H1 (cell line): ENCODE results near the gene ECEL1. TPM values are rescaled to one million over a fixed set of nuclear protein-coding genes. Genes with fewer than 3 reads are reported as not detected.

Experiments
- HDAC2 ChIP-seq, 2 experiments: fragments of 300-600 bp in 1 of 2; sonication (generic) in 1 of 2; IDR thresholded peaks; 2 replicates each; pipeline ENCODE4 v1.6.1; 2011 to 2012; ENCODE audit warnings: low read depth in 2 of 2, low read length in 2 of 2, mild to moderate bottlenecking in 2 of 2, moderate library complexity in 2 of 2, borderline replicate concordance in 1 of 2, inconsistent platforms in 1 of 2
- HDAC6 ChIP-seq: IDR thresholded peaks from one replicate; pipeline ENCODE4 v1.7.1; 2012; ENCODE audit warnings: low read depth, mild to moderate bottlenecking, inconsistent platforms, low read length, moderate library complexity
- TAF1 ChIP-seq: IDR thresholded peaks from 2 replicates; pipeline ENCODE4 v1.6.1; 2011; ENCODE audit warnings: mild to moderate bottlenecking, low read depth, low read length
- polyA plus RNA-seq, 7 experiments: library from polyadenylated mRNA; depleted of rRNA in 3 of 7; stranded (reverse) in 5 of 7; unstranded in 2 of 7; fragments of >200 nt in 5 of 7; fragments of 200-250 nt in 2 of 7; gene quantifications; 1 replicate in 5 of 7; 2 replicates in 1 of 7; 4 replicates in 1 of 7; pipeline versions ENCODE4 v1.2.1 to v1.2.3, GENCODE V29; 2011 to 2013; ENCODE audit warnings: missing spikeins in 2 of 7, mixed read lengths in 2 of 7
- total RNA-seq: library from RNA; stranded (reverse); fragmentation: NEBNext Ultra II Directional; extraction: Animal tissue kit (Norgen Biotek cat#: 25700); gene quantifications from 2 replicates; pipeline ENCODE4 v1.2.1, GENCODE V29; 2021
- TF ChIP-seq, protein P1 (sequence below): IDR thresholded peaks from 2 replicates; pipeline ENCODE4 v1.6.1; 2011; ENCODE audit warnings: low read depth, mild to moderate bottlenecking, low read length; ENCODE audit not compliant: insufficient read depth
- TF ChIP-seq, protein P2 (sequence below): IDR thresholded peaks from 2 replicates; pipeline ENCODE4 v1.6.1; 2012; ENCODE audit warnings: low read length, inconsistent platforms

The ECEL1 gene
- total and polyA plus RNA-seq, 2 of the 8 experiments (the other 6 are each of a cell fraction or from before 2014, with no cell fraction given) = 7.7 to 20.2 TPM

DNA sequence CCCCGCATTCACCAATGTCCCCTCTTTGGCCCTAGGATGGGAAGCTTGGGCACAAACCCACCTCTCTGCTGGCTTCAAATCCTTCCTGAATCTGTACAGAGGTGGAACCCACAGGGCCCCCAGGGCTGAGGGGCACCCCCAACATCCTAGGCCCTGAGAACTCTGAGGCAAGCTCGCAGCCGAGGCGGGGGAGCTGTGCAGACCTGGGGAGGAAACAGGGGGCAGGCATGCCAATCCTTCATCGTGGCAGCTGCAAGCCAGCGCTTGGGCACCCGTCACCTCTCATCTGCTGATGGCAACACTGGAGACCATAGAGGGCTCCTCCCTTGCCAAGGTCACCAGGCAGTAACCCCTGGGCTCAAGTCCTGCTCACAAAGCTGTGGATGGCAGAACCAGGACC, 10.8 kb downstream of the ECEL1 start (continued):
- TF ChIP-seq, protein P1, sequence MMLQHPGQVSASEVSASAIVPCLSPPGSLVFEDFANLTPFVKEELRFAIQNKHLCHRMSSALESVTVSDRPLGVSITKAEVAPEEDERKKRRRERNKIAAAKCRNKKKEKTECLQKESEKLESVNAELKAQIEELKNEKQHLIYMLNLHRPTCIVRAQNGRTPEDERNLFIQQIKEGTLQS = no peak
- TF ChIP-seq HDAC2 (IDR thresholded peaks at IDR 0.05; ENCODE audit: borderline replicate concordance in 1 of 2, low read depth in 2 of 2, low read length in 2 of 2) (no peak), HDAC6 (no peak), TAF1 (no peak)
- TF ChIP-seq, protein P2, sequence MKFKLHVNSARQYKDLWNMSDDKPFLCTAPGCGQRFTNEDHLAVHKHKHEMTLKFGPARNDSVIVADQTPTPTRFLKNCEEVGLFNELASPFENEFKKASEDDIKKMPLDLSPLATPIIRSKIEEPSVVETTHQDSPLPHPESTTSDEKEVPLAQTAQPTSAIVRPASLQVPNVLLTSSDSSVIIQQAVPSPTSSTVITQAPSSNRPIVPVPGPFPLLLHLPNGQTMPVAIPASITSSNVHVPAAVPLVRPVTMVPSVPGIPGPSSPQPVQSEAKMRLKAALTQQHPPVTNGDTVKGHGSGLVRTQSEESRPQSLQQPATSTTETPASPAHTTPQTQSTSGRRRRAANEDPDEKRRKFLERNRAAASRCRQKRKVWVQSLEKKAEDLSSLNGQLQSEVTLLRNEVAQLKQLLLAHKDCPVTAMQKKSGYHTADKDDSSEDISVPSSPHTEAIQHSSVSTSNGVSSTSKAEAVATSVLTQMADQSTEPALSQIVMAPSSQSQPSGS = no peak
